K562 (cell line): ENCODE measurements around the gene HSPA5. TPM values are rescaled to one million over a fixed set of nuclear protein-coding genes. Genes with fewer than 3 reads are reported as not detected.

Source experiments
- ATAC-seq: fragments of 200-7000 bp; cut with Tn5 transposase; 3 replicates; pipeline ENCODE4 v1.9.1; 2020; ENCODE audit warnings: moderate library complexity
- BruUV-seq: library from RNA; stranded (reverse); fragments of 400-500 nt; replicated peaks from 2 replicates; lab custom pipeline; 2021; lab: Mats Ljungman, UMichigan
- CTCF ChIA-PET: fragments of 300-600 bp; formaldehyde crosslinking; extraction: SDS; loops from one replicate; lab custom pipeline; 2021; ENCODE audit warnings: low intra/inter-chr PET ratio; lab: Yijun Ruan, JAX
- POLR2A ChIA-PET: fragments of 300-600, 350-650 bp; sonication (Branson Sonifier 250); formaldehyde crosslinking; extraction: SDS; loops from one replicate; lab custom pipeline; 2021; ENCODE audit warnings: antibody characterized with exemption, inconsistent platforms; lab: Yijun Ruan, JAX
- DNase-seq, 4 experiments: peaks; one replicate each; pipeline versions ENCODE4 v3.0.0 to v3.0.0-alpha.2; 2011 to 2018; ENCODE audit warnings: low spot score in 3 of 4, mixed read lengths in 3 of 4; ENCODE audit errors: extremely low read depth in 1 of 4
- FAIRE-seq: peaks from 2 replicates; lab custom pipeline; 2011; peaks lifted over from hg19 to GRCh38; lab: Jason Lieb, UNC
- H2AFZ ChIP-seq: 2 replicates; pipeline ENCODE4 v1.6.0; 2011; ENCODE audit warnings: low read depth, low read length, control low read depth, inconsistent platforms
- H3K27ac ChIP-seq: fragments of 200-600 bp; 3 replicates; pipeline ENCODE4 v1.8.0; 2011; ENCODE audit warnings: low read depth, mild to moderate bottlenecking, control low read depth, inconsistent platforms, low read length, moderate library complexity, mixed read lengths; ENCODE audit errors: extremely low read depth
- H3K27me3 ChIP-seq, 2 experiments: fragments of 300-600 bp in 1 of 2; 2 replicates in 1 of 2; 3 replicates in 1 of 2; pipeline versions ENCODE4 v1.6.0 to v1.8.0; 2011; ENCODE audit warnings: inconsistent platforms in 2 of 2, low read length in 2 of 2, mild to moderate bottlenecking in 1 of 2, mixed read lengths in 1 of 2, moderate library complexity in 1 of 2; ENCODE audit not compliant: control insufficient read depth in 2 of 2, insufficient read depth in 2 of 2
- H3K36me3 ChIP-seq: fragments of 300-600 bp; 3 replicates; pipeline ENCODE4 v1.8.0; 2011; ENCODE audit warnings: mild to moderate bottlenecking, low read length, inconsistent platforms; ENCODE audit not compliant: control insufficient read depth, insufficient read depth
- H3K4me1 ChIP-seq, 2 experiments: fragments of 200-600 bp in 1 of 2; replicated peaks in 1 of 2; 2 replicates in 1 of 2; 3 replicates in 1 of 2; pipeline versions ENCODE4 v1.5.1 to v1.8.0; 2011; ENCODE audit warnings: inconsistent platforms in 2 of 2, low read length in 2 of 2, mild to moderate bottlenecking in 1 of 2, mixed read lengths in 1 of 2, moderate library complexity in 1 of 2; ENCODE audit not compliant: control insufficient read depth in 2 of 2, insufficient read depth in 2 of 2
- H3K4me2 ChIP-seq: 2 replicates; pipeline ENCODE4 v1.6.1; 2011; ENCODE audit warnings: low read length, control low read depth, inconsistent platforms, mixed read lengths; ENCODE audit not compliant: insufficient read depth
- H3K4me3 ChIP-seq: fragments of 200-600 bp; sonication (generic), shearing (Covaris generic); 2 replicates; pipeline ENCODE4 v1.5.1; 2016; ENCODE audit warnings: control low read depth, inconsistent platforms
- H3K79me2 ChIP-seq: fragments of 200-600 bp; 3 replicates; pipeline ENCODE4 v1.8.0; 2011; ENCODE audit warnings: low read length, inconsistent platforms; ENCODE audit not compliant: control insufficient read depth, insufficient read depth
- H3K9ac ChIP-seq, 2 experiments: 2 replicates each; pipeline versions ENCODE4 v1.6.0 to v1.6.1; 2011; ENCODE audit warnings: low read depth in 2 of 2, low read length in 2 of 2, control low read depth in 1 of 2, inconsistent platforms in 1 of 2, mild to moderate bottlenecking in 1 of 2, mixed read lengths in 1 of 2; ENCODE audit not compliant: insufficient read depth in 1 of 2
- H3K9me1 ChIP-seq: one replicate; pipeline ENCODE4 v1.6.0; 2011; ENCODE audit warnings: inconsistent platforms, mild to moderate bottlenecking, low read length, moderate library complexity; ENCODE audit not compliant: control insufficient read depth, insufficient read depth
- H3K9me3 ChIP-seq: replicated peaks from 2 replicates; pipeline ENCODE4 v1.5.1; 2011; ENCODE audit warnings: low read depth, low read length, inconsistent platforms; ENCODE audit not compliant: control insufficient read depth, insufficient read depth
- H4K20me1 ChIP-seq: replicated peaks from 2 replicates; pipeline ENCODE4 v1.6.1; 2011; ENCODE audit warnings: low read length, inconsistent platforms, mixed read lengths; ENCODE audit not compliant: control insufficient read depth, insufficient read depth
- ARID1B ChIP-seq: fragments of 450-650 bp; IDR thresholded peaks from 2 replicates; pipeline ENCODE4 v1.6.1; 2016; ENCODE audit warnings: antibody characterized with exemption, mild to moderate bottlenecking, inconsistent platforms
- BMI1 ChIP-seq: fragments of 150-350 bp; IDR thresholded peaks from 2 replicates; pipeline ENCODE4 v1.6.1; 2014; ENCODE audit warnings: low read length
- ETS1 ChIP-seq: conservative IDR thresholded peaks from 2 replicates; pipeline ENCODE4 v1.6.1; 2011; ENCODE audit warnings: low read depth, mild to moderate bottlenecking, low read length; ENCODE audit not compliant: control insufficient read depth
- GATAD2A ChIP-seq: fragments of 450-650 bp; IDR thresholded peaks from 2 replicates; pipeline ENCODE4 v1.6.1; 2017
- NCOA6 ChIP-seq: fragments of 450-650 bp; IDR thresholded peaks from 2 replicates; pipeline ENCODE4 v1.6.1; 2017; ENCODE audit warnings: mild to moderate bottlenecking
- PRPF4 ChIP-seq: fragments of 200-400 bp; formaldehyde crosslinking; IDR thresholded peaks from one replicate; pipeline ENCODE4 v1.6.1; 2017; ENCODE audit warnings: low read length, low read depth, mild to moderate bottlenecking; ENCODE audit not compliant: insufficient read depth, poor library complexity, severe bottlenecking
- PTBP1 ChIP-seq: fragments of 200-400 bp; formaldehyde crosslinking; IDR thresholded peaks from 2 replicates; pipeline ENCODE4 v1.6.1; 2017; ENCODE audit warnings: low read depth, low read length
- ZNF507 ChIP-seq: conservative IDR thresholded peaks from 2 replicates; pipeline ENCODE4 v1.6.1; 2017; ENCODE audit warnings: missing genetic modification characterization, missing compliant biosample characterization
- ZNF589 ChIP-seq: fragments of 200-800 bp; sonication (Bioruptor generic); IDR thresholded peaks from 2 replicates; pipeline ENCODE4 v1.6.1; 2016; ENCODE audit warnings: low read depth, missing genetic modification characterization, missing compliant biosample characterization
- in situ Hi-C: fragments of 300-500 bp; cut with MboI; formaldehyde crosslinking; loops from 4 replicates; pipeline ENCODE4 v1.15.0; 2018; ENCODE audit warnings: inconsistent platforms, mixed read lengths
- intact Hi-C: fragments of 100-400 bp; cut with micrococcal nuclease; formaldehyde crosslinking; loops from 2 replicates; pipeline ENCODE4 v1.14.2; 2022
- polyA plus RNA-seq, 8 experiments: library from polyadenylated mRNA; depleted of rRNA in 4 of 8; stranded (reverse) in 5 of 8; unstranded in 3 of 8; fragments of >200 nt; fragmentation: Nextera tagmentation in 2 of 8; fragmentation: Illumina TruSeq in 1 of 8; extraction: Ambion mirVana in 2 of 8; extraction: Trizol in 1 of 8; gene quantifications; 2 replicates each; pipeline versions ENCODE4 v1.2.1 to v1.2.3, GENCODE V29; 2011 to 2014; ENCODE audit warnings: inconsistent platforms in 1 of 8, missing spikeins in 1 of 8
- total RNA-seq, 7 experiments: library from RNA; depleted of rRNA in 6 of 7; stranded (reverse); fragments of >200 nt in 6 of 7; fragmentation: Illumina TruSeq in 2 of 7; extraction: Trizol in 2 of 7; gene quantifications; 2 replicates each; pipeline versions ENCODE4 v1.2.1 to v1.2.3, GENCODE V29; 2011 to 2021; ENCODE audit warnings: low replicate concordance in 1 of 7
- TF ChIP-seq, protein P1 (sequence below), 2 experiments: fragments of 450-650 bp; formaldehyde crosslinking in 1 of 2; IDR thresholded peaks; 2 replicates each; pipeline versions ENCODE4 v1.4.0 to v1.6.1; 2014 to 2020; ENCODE audit warnings: mild to moderate bottlenecking in 2 of 2, borderline replicate concordance in 1 of 2, low read depth in 1 of 2

Gene HSPA5
- total and polyA plus RNA-seq, 9 of the 15 experiments (the other 6 are each of a cell fraction or from before 2014, with no cell fraction given), result 48.0 to 265 (median 113) TPM

- TF ChIP-seq BMI1 (no peak), GATAD2A (0 out of 2 replicates have a peak, but pooled peaks have one; percentile 48)
These were observed 20.6 kb upstream of the HSPA5 start, which contains the start of gene GAPVD1 (continued) for GRCh38 chr9:125261501-125262293.

GRCh38 chr9:125260561-125260960 lies 19.4 kb upstream of the HSPA5 start:
- peaks cover 20% of the 10 kb centered on the region; the same call in 1 of the 3 replicates for H3K36me3 ChIP-seq
- ChIA-PET CTCF (no interaction called here), POLR2A (interaction anchor here (0.9 to 3.4 kb wide), 5 partner anchors 14 to 22 kb away, joined by 4 to 36 read pairs (median 5); partner anchors contain the start of gene HSPA5)
- no peaks in the 10 kb centered on the region for H4K20me1 ChIP-seq
- intact Hi-C loops, result loop anchor here (5.0 kb wide), 1 partner anchor 77 kb away; no protein-coding TSS in a partner anchor
- no peaks in the 10 kb centered on the region for H3K9me3 ChIP-seq
- no peak for ATAC-seq
- H2AFZ ChIP-seq, result peak overlapping the region; percentile 3; the same call in 1 of the 2 replicates
- no peak overlapping the region for H3K4me3 ChIP-seq
- no peaks in the 10 kb centered on the region for H3K27me3 ChIP-seq
- TSS peak; percentile 82 for BruUV-seq
- H3K9ac ChIP-seq, result 0 out of 4 replicates have a peak overlapping the region, but pooled peaks of 1 of the 2 experiments have one; percentile 91
- DNase-seq, result no peak
- TF ChIP-seq ARID1B (no peak), ZNF507 (tag) (no peak), ZNF589 (CRISPR knock-in tag) (no peak), PRPF4 (no peak), PTBP1 (no peak), NCOA6 (no peak), ETS1 (no peak)
- TF ChIP-seq, protein P1, sequence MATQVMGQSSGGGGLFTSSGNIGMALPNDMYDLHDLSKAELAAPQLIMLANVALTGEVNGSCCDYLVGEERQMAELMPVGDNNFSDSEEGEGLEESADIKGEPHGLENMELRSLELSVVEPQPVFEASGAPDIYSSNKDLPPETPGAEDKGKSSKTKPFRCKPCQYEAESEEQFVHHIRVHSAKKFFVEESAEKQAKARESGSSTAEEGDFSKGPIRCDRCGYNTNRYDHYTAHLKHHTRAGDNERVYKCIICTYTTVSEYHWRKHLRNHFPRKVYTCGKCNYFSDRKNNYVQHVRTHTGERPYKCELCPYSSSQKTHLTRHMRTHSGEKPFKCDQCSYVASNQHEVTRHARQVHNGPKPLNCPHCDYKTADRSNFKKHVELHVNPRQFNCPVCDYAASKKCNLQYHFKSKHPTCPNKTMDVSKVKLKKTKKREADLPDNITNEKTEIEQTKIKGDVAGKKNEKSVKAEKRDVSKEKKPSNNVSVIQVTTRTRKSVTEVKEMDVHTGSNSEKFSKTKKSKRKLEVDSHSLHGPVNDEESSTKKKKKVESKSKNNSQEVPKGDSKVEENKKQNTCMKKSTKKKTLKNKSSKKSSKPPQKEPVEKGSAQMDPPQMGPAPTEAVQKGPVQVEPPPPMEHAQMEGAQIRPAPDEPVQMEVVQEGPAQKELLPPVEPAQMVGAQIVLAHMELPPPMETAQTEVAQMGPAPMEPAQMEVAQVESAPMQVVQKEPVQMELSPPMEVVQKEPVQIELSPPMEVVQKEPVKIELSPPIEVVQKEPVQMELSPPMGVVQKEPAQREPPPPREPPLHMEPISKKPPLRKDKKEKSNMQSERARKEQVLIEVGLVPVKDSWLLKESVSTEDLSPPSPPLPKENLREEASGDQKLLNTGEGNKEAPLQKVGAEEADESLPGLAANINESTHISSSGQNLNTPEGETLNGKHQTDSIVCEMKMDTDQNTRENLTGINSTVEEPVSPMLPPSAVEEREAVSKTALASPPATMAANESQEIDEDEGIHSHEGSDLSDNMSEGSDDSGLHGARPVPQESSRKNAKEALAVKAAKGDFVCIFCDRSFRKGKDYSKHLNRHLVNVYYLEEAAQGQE (IDR thresholded peaks at IDR 0.05; ENCODE audit: borderline replicate concordance), result peak; percentile 33; the same call in 1 of the 2 replicates
- TF ChIP-seq, protein P1 (CRISPR knock-in tag; IDR thresholded peaks at IDR 0.05; ENCODE audit: low read depth), result no peak
- H3K79me2 ChIP-seq, result peaks cover 43% of the 10 kb centered on the region
- H3K4me1 ChIP-seq, result peaks cover 18 to 21% of the 10 kb centered on the region in 2 experiments; a peak in 4 of 5 replicates
- in situ Hi-C loops, result loop anchor here (25.0 kb wide), 1 partner anchor 1227 kb away; no protein-coding TSS in a partner anchor
- no peaks in the 10 kb centered on the region for H3K9me1 ChIP-seq
- no peak for FAIRE-seq
- peak overlapping the region; percentile 99; the same call in 1 of the 2 replicates for H3K4me2 ChIP-seq
- no peak overlapping the region; the same call in 1 of the 3 replicates for H3K27ac ChIP-seq
